SH-SY5Y (cell line): Measurements from ENCODE around the gene SIX4.

ENCODE experiments used
- GATA2 ChIP-seq: IDR thresholded peaks from 2 replicates; pipeline ENCODE4 v1.6.1; 2011; ENCODE audit warnings: mild to moderate bottlenecking, low read depth, low read length
- GATA3 ChIP-seq: IDR thresholded peaks from 2 replicates; pipeline ENCODE4 v1.6.1; 2011; ENCODE audit warnings: low read depth, mild to moderate bottlenecking, low read length, moderate library complexity

Gene SIX4

DNA sequence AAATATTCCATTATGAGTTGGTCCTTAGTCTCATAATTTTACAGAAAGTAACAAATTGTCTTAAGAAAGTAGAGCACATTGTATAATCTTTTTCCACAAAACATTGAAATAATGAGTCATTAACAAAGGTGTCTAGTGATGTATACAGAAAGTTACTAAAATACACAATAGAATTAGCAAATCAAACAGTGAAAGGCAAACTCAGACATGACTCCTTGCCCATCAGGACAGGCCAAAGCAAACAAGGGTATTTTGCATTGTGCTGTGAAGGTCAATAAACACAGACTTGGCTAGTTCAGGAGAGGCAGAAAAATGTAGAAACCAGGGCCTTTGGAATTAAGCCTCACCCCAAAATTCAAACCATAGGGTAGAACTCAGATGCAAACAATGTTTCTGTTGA is 37.3 kb downstream of the SIX4 start:
- TF ChIP-seq GATA3 (no peak), GATA2 (no peak)

- TF ChIP-seq GATA3: no peak
- no peak for TF ChIP-seq GATA2
These were observed 39.9 kb downstream of the SIX4 start for GRCh38 chr14:60684203-60684602.

GRCh38 chr14:60681271-60681670 is 42.9 kb downstream of the SIX4 start:
- TF ChIP-seq GATA3 (no peak), GATA2 (no peak)

DNA sequence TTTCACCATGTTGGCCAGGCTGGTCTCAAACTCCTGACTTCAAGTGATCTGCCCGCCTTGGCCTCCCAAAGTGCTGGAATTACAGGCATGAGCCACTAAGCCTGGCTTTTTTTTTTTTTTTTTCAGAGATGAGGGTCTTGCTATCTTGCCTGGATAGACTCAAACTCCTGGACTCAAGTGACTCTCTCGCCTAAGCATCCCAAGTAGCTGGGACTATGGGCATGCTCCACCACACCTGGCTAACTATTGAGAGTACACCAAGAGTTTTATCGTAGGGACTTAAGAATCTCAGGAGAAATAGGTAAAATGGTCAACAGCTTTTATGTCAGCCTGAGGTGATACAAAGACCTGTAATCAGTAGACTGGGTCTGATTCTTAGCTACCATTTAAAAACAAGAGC is 43.6 kb downstream of the SIX4 start:
- TF ChIP-seq GATA3 (no peak), GATA2 (no peak)

DNA sequence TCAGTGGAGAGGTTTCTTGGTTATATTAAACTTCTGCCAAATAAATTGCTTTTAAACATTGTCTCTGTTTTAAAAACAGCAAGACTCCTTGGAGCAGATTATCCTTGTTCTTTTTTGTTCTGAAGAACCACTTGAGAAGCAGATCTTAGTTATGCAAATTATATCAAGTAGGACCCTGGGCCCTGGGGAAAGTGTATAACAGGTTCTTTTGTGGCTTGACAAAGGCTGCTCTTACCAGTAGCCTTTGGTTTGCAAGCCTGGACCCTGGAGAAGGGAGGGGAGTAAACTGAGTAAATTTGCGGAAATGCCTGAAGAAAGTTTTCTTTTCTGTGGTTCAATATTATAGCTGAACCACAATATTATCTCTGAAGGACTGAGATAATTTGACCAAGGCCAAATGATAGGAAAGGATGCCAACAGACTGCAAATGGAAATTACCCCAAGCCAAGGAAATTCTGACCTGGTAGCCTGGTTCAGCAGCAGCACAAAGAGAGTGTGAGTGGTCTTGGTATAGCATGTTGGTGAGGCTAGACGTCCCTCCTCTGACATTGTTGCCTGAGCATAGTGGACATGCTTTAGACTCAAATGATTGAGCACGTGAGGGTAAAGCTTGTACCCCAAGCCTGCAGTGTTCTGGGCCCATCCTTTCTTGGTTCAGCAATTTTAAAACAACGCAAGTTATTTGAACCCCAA is 44.4 kb downstream of the SIX4 start:
- TF ChIP-seq GATA3 (no peak), GATA2 (no peak)

DNA sequence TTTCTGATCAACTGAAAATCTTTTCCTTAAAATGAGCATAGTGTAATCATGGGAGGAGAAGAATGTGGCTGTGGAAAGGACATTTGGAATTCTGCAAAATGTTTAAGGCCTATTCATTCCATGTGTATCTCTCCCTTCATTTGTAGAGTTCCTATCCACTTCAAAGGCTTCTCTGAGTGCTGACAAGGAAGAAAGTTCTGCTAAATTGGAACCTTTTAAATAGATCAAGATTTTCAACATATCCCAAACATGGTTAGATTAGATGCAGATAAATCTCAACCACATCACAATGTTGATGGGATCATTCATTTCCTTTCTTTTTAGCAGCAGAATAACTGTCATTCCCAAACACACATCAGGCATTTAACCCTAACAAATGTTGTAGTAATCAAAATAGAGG is 46.5 kb downstream of the SIX4 start:
- TF ChIP-seq GATA2 (no peak), GATA3 (no peak)

- TF ChIP-seq GATA2 (no peak), GATA3 (no peak)
These were observed 53.2 kb downstream of the SIX4 start for GRCh38 chr14:60670989-60671388.

GRCh38 chr14:60668431-60669112 is 55.6 kb downstream of the SIX4 start:
- no peak for TF ChIP-seq GATA3
- TF ChIP-seq GATA2: no peak

DNA sequence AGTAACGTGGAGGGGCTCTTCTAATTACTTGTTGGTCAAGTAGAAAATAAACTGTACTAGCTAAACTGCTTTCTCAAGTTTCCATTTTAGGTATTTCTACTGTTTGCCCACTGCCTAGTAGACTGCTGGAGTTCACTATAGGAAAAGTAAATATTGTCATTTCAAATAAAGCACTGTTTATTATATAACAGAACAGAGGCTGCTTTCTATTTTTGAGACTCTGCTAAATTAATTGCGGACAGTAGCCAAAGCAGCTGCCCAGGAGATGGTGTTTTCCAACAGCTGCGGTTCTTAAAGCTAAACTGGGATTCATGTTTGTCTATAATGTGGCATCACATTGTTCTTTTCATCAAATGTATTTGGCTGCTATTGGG is 59.0 kb downstream of the SIX4 start:
- no peak for TF ChIP-seq GATA3
- no peak for TF ChIP-seq GATA2

- TF ChIP-seq GATA3: no peak
- TF ChIP-seq GATA2: no peak
These were observed 61.2 kb downstream of the SIX4 start for GRCh38 chr14:60662982-60663381.

DNA sequence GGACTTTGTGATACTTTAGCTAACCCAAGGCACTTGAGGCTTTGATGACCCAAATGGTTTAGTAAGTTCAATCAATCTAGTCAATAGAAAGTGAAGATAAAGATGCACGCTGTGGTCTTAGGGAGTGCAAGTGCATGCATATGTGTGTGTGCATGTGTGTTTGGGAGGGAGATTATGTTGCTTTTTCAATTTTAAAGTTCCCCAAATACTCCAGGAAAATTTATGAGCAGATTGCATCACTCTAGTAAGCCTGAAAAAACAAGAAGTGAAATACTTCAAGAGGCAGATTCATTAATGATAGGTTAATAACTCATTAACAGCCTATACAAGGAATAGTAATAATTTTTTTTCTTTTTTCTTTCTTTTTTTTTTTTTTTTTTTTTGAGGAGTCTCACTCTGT is 62.4 kb downstream of the SIX4 start:
- TF ChIP-seq GATA3: no peak
- no peak for TF ChIP-seq GATA2
